ENCODE measurements around the gene MCF2L2.

DNA sequence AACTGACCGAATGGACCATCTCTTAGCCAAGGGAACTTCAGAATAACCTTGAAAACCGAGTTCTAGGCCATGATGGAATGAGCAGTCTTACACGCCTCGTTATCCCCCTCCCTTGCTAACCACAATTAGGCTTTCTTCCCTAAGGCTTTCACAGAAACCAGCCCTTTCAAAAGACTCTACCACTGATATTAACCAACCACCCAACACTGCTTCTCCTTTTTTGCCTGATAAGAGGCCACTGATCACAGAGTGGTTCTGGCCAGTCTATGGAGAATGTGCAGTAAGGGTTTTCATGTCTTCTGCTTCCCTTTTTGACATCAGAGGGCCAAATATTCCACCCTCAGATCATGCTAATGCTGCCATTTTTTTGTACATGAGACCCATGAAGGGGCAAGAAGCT, 59.3 kb downstream of the MCF2L2 start:
- TF ChIP-seq, protein P1, sequence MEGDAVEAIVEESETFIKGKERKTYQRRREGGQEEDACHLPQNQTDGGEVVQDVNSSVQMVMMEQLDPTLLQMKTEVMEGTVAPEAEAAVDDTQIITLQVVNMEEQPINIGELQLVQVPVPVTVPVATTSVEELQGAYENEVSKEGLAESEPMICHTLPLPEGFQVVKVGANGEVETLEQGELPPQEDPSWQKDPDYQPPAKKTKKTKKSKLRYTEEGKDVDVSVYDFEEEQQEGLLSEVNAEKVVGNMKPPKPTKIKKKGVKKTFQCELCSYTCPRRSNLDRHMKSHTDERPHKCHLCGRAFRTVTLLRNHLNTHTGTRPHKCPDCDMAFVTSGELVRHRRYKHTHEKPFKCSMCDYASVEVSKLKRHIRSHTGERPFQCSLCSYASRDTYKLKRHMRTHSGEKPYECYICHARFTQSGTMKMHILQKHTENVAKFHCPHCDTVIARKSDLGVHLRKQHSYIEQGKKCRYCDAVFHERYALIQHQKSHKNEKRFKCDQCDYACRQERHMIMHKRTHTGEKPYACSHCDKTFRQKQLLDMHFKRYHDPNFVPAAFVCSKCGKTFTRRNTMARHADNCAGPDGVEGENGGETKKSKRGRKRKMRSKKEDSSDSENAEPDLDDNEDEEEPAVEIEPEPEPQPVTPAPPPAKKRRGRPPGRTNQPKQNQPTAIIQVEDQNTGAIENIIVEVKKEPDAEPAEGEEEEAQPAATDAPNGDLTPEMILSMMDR (conservative IDR thresholded peaks at IDR 0.05): no peak
- TF ChIP-seq EZH2 (IDR thresholded peaks at IDR 0.05; ENCODE audit: low read depth): no peak
